Measurements from ENCODE around the gene ARHGAP29. TPM values are rescaled to one million over a fixed set of nuclear protein-coding genes. Genes with fewer than 3 reads are reported as not detected.

Gene ARHGAP29
- polyA plus RNA-seq, 3 donors = 0.69 to 0.98 (median 0.81) TPM

GRCh38 chr1:94160811-94161210, 76.6 kb downstream of the ARHGAP29 start:
- no peak overlapping the region for H3K4me3 Mint-ChIP-seq
- H3K27me3 Mint-ChIP-seq (ENCODE audit: low read depth in 3 of 3) = peaks cover 0 to 19% (median 6%) of the 10 kb centered on the region in 3 donors
- Histone ChIP-seq H3K27ac (ENCODE audit: low read depth in 1 of 2, low read length in 2 of 2) (no peak overlapping the region), H3K79me2 (ENCODE audit: insufficient read depth, low read length) (no peaks in the 10 kb centered on the region), H2AFZ (ENCODE audit: insufficient read depth, low read depth, low read length, poor library complexity, severe bottlenecking) (no peak overlapping the region), H3K4me3 (replicated peaks in 1 of 3; ENCODE audit: low read depth in 2 of 3, low read length in 3 of 3) (no peak overlapping the region), H3K36me3 (replicated peaks in 1 of 2; ENCODE audit: control insufficient read depth in 1 of 2, insufficient read depth in 2 of 2, low read length in 2 of 2) (no peaks in the 10 kb centered on the region), H3K9me3 (replicated peaks in 1 of 2; ENCODE audit: control insufficient read depth in 1 of 2, insufficient read depth in 1 of 2, low read length in 2 of 2) (no peaks in the 10 kb centered on the region), H4K20me1 (ENCODE audit: insufficient read depth, low read length) (no peaks in the 10 kb centered on the region), H3K9ac (ENCODE audit: insufficient read depth, low read length, poor library complexity, severe bottlenecking) (no peak overlapping the region), H3K4me2 (replicated peaks; ENCODE audit: extremely low read depth, low read length, poor library complexity, severe bottlenecking) (no peak overlapping the region), H3K27me3 (ENCODE audit: control insufficient read depth in 2 of 2, insufficient read depth in 2 of 2, low read length in 2 of 2) (peaks cover 3 to 7% of the 10 kb centered on the region in 2 donors), H3K4me1 (ENCODE audit: control insufficient read depth in 1 of 2, insufficient read depth in 2 of 2, low read length in 2 of 2) (no peaks in the 10 kb centered on the region)
- no peaks in the 10 kb centered on the region for H3K36me3 Mint-ChIP-seq
- TF ChIP-seq CTCF (IDR thresholded peaks at IDR 0.05) = no peak
- no peak overlapping the region for H3K27ac Mint-ChIP-seq
- H3K4me1 Mint-ChIP-seq = no peaks in the 10 kb centered on the region
- WGBS (ENCODE audit: insufficient coverage) = 93% methylated on average over 2 of the region's 4 CpGs
- intact Hi-C loops (cut with micrococcal nuclease) = no loop called here
- DNase-seq = no peak
- H3K9me3 Mint-ChIP-seq = peaks cover 0 to 10% (median 6%) of the 10 kb centered on the region in 7 donors

- Histone ChIP-seq H3K27me3 (ENCODE audit: control insufficient read depth in 2 of 2, insufficient read depth in 2 of 2, low read length in 2 of 2) (peaks cover 3 to 7% of the 10 kb centered on the region in 2 donors), H3K79me2 (ENCODE audit: insufficient read depth, low read length) (no peaks in the 10 kb centered on the region), H4K20me1 (ENCODE audit: insufficient read depth, low read length) (no peaks in the 10 kb centered on the region), H3K27ac (ENCODE audit: low read depth in 1 of 2, low read length in 2 of 2) (no peak overlapping the region), H3K4me3 (replicated peaks in 1 of 3; ENCODE audit: low read depth in 2 of 3, low read length in 3 of 3) (no peak overlapping the region), H3K36me3 (replicated peaks in 1 of 2; ENCODE audit: control insufficient read depth in 1 of 2, insufficient read depth in 2 of 2, low read length in 2 of 2) (no peaks in the 10 kb centered on the region), H3K9me3 (replicated peaks in 1 of 2; ENCODE audit: control insufficient read depth in 1 of 2, insufficient read depth in 1 of 2, low read length in 2 of 2) (no peaks in the 10 kb centered on the region), H3K9ac (ENCODE audit: insufficient read depth, low read length, poor library complexity, severe bottlenecking) (no peak overlapping the region), H3K4me1 (ENCODE audit: control insufficient read depth in 1 of 2, insufficient read depth in 2 of 2, low read length in 2 of 2) (no peaks in the 10 kb centered on the region), H2AFZ (ENCODE audit: insufficient read depth, low read depth, low read length, poor library complexity, severe bottlenecking) (no peak overlapping the region), H3K4me2 (replicated peaks; ENCODE audit: extremely low read depth, low read length, poor library complexity, severe bottlenecking) (no peak overlapping the region)
- no peak for TF ChIP-seq CTCF (IDR thresholded peaks at IDR 0.05)
- H3K27me3 Mint-ChIP-seq (ENCODE audit: low read depth in 3 of 3) = peaks cover 2 to 20% (median 8%) of the 10 kb centered on the region in 3 donors
- no peak for DNase-seq
- H3K4me1 Mint-ChIP-seq = no peaks in the 10 kb centered on the region
- no peaks in the 10 kb centered on the region for H3K36me3 Mint-ChIP-seq
- intact Hi-C loops (cut with micrococcal nuclease) = no loop called here
- H3K9me3 Mint-ChIP-seq = peaks cover 0 to 10% (median 5%) of the 10 kb centered on the region in 7 donors
- no peak overlapping the region for H3K4me3 Mint-ChIP-seq
- no peak overlapping the region for H3K27ac Mint-ChIP-seq
- WGBS (ENCODE audit: insufficient coverage) = no CpG with 5 or more reads among the region's 1 CpG
Measured at GRCh38 chr1:94156096-94156625, 81.2 kb downstream of the ARHGAP29 start.

Data from CD14-positive monocyte (primary cell).